Mesothelial cell of epicardium (in vitro differentiated cells): Measurements from ENCODE around the gene NR1H2. TPM values are rescaled to one million over a fixed set of nuclear protein-coding genes. Genes with fewer than 3 reads are reported as not detected.

Experiments
- DNase-seq, 2 experiments: peaks; one replicate each; pipeline ENCODE4 v3.0.0; 2021; ENCODE audit warnings: low spot score in 2 of 2; ENCODE audit not compliant: unreplicated experiment in 2 of 2
- H3K27ac Mint-ChIP-seq: 2 replicates; pipeline ENCODE4 v1.8.0; 2021; ENCODE audit warnings: mixed read lengths
- H3K27me3 Mint-ChIP-seq: 2 replicates; pipeline ENCODE4 v1.8.0; 2021; ENCODE audit warnings: low read depth, mixed read lengths
- H3K36me3 Mint-ChIP-seq: 2 replicates; pipeline ENCODE4 v1.8.0; 2021; ENCODE audit warnings: mixed read lengths
- H3K4me1 Mint-ChIP-seq: 2 replicates; pipeline ENCODE4 v1.8.0; 2021; ENCODE audit warnings: mixed read lengths
- H3K4me3 Mint-ChIP-seq: 2 replicates; pipeline ENCODE4 v1.8.0; 2021; ENCODE audit warnings: mild to moderate bottlenecking, moderate library complexity, mixed read lengths
- H3K9me3 Mint-ChIP-seq: 2 replicates; pipeline ENCODE4 v1.8.0; 2021; ENCODE audit warnings: mixed read lengths
- CTCF ChIP-seq: fragments of 200-600 bp; sonication (generic); IDR thresholded peaks from one replicate; pipeline ENCODE4 v1.5.0; 2021; ENCODE audit warnings: antibody characterized with exemption; ENCODE audit not compliant: unreplicated experiment
- total RNA-seq: library from RNA; stranded (reverse); gene quantifications from 3 replicates; pipeline ENCODE4 v1.2.1, GENCODE V29; 2021

Gene NR1H2
- total RNA-seq, 1 donor from 2014 or later: 39.1 TPM

DNA sequence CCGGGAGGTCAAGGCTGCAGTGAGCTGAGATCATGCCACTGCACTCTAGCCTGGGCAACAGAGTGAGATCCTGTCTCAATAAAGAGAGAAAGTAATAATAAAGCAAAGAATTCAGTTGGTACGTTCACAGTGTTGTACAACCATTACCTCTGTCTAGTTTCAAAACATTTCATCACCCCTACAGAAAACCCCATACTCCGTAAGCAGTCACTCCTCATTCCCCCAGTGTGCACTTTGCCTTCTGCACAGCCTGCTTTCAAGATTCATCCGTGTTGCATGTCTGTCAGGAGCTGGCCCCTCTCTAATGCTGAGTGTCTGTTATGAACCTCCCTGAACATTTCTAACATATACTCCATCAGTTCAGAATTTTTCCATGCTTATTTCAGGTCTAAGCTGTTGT, 17.3 kb downstream of the NR1H2 start:
- Mint-ChIP-seq H3K27me3 (no peaks in the 10 kb centered on the region), H3K36me3 (peaks cover 36% of the 10 kb centered on the region), H3K27ac (no peak overlapping the region), H3K4me1 (no peaks in the 10 kb centered on the region), H3K9me3 (no peaks in the 10 kb centered on the region), H3K4me3 (no peak overlapping the region)
- no peak for DNase-seq
- no peak for TF ChIP-seq CTCF

- Mint-ChIP-seq H3K4me3 (no peak overlapping the region), H3K36me3 (peaks cover 37% of the 10 kb centered on the region), H3K4me1 (no peaks in the 10 kb centered on the region), H3K9me3 (no peaks in the 10 kb centered on the region), H3K27me3 (no peaks in the 10 kb centered on the region), H3K27ac (no peak overlapping the region)
- no peak for TF ChIP-seq CTCF
- no peak for DNase-seq
These were observed 17.8 kb downstream of the NR1H2 start for GRCh38 chr19:50394017-50394416.

DNA sequence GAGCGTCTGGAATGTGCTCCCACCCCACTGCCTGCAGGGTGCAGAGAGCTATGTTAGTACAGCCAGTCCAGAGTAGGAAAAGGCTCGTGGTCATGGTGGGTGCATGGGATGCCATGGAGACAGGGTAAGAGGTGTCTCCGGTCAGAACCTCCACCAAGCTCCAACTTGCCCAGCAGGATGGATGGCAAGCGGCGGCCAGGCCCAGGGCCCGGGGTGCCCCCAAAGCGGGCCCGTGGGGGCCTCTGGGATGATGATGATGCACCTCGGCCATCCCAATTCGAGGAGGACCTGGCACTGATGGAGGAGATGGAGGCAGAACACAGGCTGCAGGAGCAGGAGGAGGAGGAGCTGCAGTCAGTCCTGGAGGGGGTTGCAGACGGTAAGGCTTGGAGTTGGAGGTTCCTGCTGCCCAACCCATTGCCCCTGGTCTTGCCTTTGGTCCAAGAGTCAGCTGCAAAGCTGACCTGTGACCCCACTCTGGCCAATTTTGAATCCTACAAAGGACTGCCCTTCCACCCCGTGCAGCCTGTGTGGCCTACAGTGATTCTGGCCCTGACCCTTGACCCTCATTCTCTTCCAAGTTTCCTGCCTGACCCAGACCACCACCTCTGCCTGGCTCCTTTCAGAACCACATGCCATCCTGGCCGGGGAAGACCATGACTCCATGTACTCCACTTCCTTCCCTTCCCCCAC, 22.6 kb downstream of the NR1H2 start:
- DNase-seq: no peak
- no peak overlapping the region for H3K4me3 Mint-ChIP-seq
- H3K36me3 Mint-ChIP-seq: peaks cover 19% of the 10 kb centered on the region
- H3K27me3 Mint-ChIP-seq: no peaks in the 10 kb centered on the region
- no peaks in the 10 kb centered on the region for H3K9me3 Mint-ChIP-seq
- no peak overlapping the region for H3K27ac Mint-ChIP-seq
- no peaks in the 10 kb centered on the region for H3K4me1 Mint-ChIP-seq
- TF ChIP-seq CTCF: no peak

DNA sequence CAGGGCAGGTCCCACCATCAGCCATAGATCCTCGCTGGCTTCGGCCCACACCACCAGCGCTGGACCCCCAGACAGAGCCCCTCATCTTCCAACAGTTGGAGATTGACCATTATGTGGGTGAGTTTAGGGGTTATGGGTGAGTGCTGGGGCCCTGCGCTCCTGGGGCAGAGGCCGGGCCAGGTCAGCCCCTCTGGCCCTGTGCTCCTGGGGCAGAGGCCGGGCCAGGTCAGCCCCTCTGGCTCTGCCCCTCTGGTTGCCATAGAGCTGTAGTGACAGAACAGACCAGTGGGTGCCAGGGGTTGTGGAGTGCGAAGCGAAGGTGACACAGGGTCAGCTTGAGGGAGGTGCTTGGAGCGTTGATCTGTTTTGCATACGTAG, 23.1 kb downstream of the NR1H2 start:
- no peak for TF ChIP-seq CTCF
- Mint-ChIP-seq H3K4me1 (no peaks in the 10 kb centered on the region), H3K27ac (no peak overlapping the region)

GRCh38 chr19:50401605-50402450, 25.6 kb downstream of the NR1H2 start:
- TF ChIP-seq CTCF: no peak
- H3K9me3 Mint-ChIP-seq: no peaks in the 10 kb centered on the region
- no peaks in the 10 kb centered on the region for H3K27me3 Mint-ChIP-seq
- no peak for DNase-seq
- no peaks in the 10 kb centered on the region for H3K4me1 Mint-ChIP-seq
- peaks cover 20% of the 10 kb centered on the region for H3K36me3 Mint-ChIP-seq
- no peak overlapping the region for H3K27ac Mint-ChIP-seq
- no peak overlapping the region for H3K4me3 Mint-ChIP-seq

More for the DNA sequence above, 23.1 kb downstream of the NR1H2 start:
- peaks cover 19% of the 10 kb centered on the region for H3K36me3 Mint-ChIP-seq
- H3K9me3 Mint-ChIP-seq: no peaks in the 10 kb centered on the region
- DNase-seq: no peak
- no peaks in the 10 kb centered on the region for H3K27me3 Mint-ChIP-seq
- H3K4me3 Mint-ChIP-seq: no peak overlapping the region
